Right cardiac atrium (tissue), 5 donors: Measurements from ENCODE around the gene FAM3C. TPM values are rescaled to one million over a fixed set of nuclear protein-coding genes. Genes with fewer than 3 reads are reported as not detected.
"Not testable (repeated sequence)": the region's sequence is repeated elsewhere in the genome, so short reads cannot be mapped to it uniquely, and the experiment has no call there.

Experiments
- ATAC-seq, 2 donors: fragments of 200-7000 bp; cut with Tn5 transposase; one replicate each; pipeline versions ENCODE4 v1.8.0 to v1.9.1; 2020; ENCODE audit warnings: moderate library complexity in 2 of 2, mild to moderate bottlenecking in 1 of 2
- DNase-seq, 3 donors: peaks; one replicate each; pipeline ENCODE4 v3.0.0-alpha.2; 2020
- H3K27ac ChIP-seq: one replicate; pipeline ENCODE4 v1.5.1; 2013; ENCODE audit warnings: mild to moderate bottlenecking, low read length, control low read depth, moderate library complexity
- H3K27me3 ChIP-seq: one replicate; pipeline ENCODE4 v1.6.1; 2013; ENCODE audit not compliant: control insufficient read depth, insufficient read depth
- H3K4me1 ChIP-seq: one replicate; pipeline ENCODE4 v1.6.1; 2013; ENCODE audit warnings: low read length; ENCODE audit not compliant: control insufficient read depth, insufficient read depth
- H3K4me3 ChIP-seq: one replicate; pipeline ENCODE4 v1.5.1; 2013; ENCODE audit warnings: low read length, control low read depth
- H3K9me3 ChIP-seq: one replicate; pipeline ENCODE4 v1.6.1; 2013; ENCODE audit warnings: low read length; ENCODE audit not compliant: control insufficient read depth
- WGBS: extraction: QIAGEN DNeasy Blood & Tissue Kit; methylation state at CpG from one replicate; pipeline ENCODE4 v1.1.7; 2013; 5-methylcytosine and 5-hydroxymethylcytosine counted together
- intact Hi-C, 4 donors: fragments of 100-400 bp; cut with DNase I; formaldehyde crosslinking; loops; one replicate each; pipeline versions ENCODE4 v1.11.0 to v1.14.0; 2022 to 2023
- polyA plus RNA-seq: library from polyadenylated mRNA; stranded (reverse); fragments of 200-250 nt; gene quantifications from one replicate; pipeline ENCODE4 v1.2.3, GENCODE V29; 2013
- total RNA-seq, 4 donors: library from RNA; stranded (reverse); fragmentation: NEBNext Ultra II Directional; extraction: Animal tissue kit (Norgen Biotek cat#: 25700); gene quantifications; one replicate each; pipeline ENCODE4 v1.2.1, GENCODE V29; 2021
- donor health status: healthy with polysubstance abuse.
- donor health status: DM: no; HTN: yes; CAD: no.
- donor health status: DM: no; HTN: no; CAD: no.
- donor health status: DM: no; HTN: yes; CAD: no; lungs with severe emphysema.
- donor health status: DM: yes; HTN: yes; CAD: no.

The FAM3C gene
- total and polyA plus RNA-seq, 5 donors: 45.5 to 69.6 (median 60.5) TPM

- Histone ChIP-seq H3K4me1 (peaks cover 2% of the 10 kb centered on the region), H3K9me3 (no peaks in the 10 kb centered on the region), H3K27ac (no peak overlapping the region), H3K27me3 (no peaks in the 10 kb centered on the region), H3K4me3 (peak overlapping the region; percentile 49)
- ATAC-seq (peak; percentile 24 to 35), DNase-seq (peak in 2 of 3 donors; percentile 29 to 43)
- intact Hi-C loops: no loop called here
- WGBS: 3% methylated on average over 47 of the region's 47 CpGs
Measured at GRCh38 chr7:121329191-121330052, 66.7 kb downstream of the FAM3C start.

- peaks cover 2% of the 10 kb centered on the region for H3K4me1 ChIP-seq
- intact Hi-C loops: no loop called here
Measured at GRCh38 chr7:121328508-121329190, 67.5 kb downstream of the FAM3C start, which contains the start of gene WNT16. TSS of gene WNT16 (plus strand) at chr7:121329000. CDS start at chr7:121329293, 293 bp downstream.

GRCh38 chr7:121327671-121328070 lies 68.4 kb downstream of the FAM3C start:
- WGBS: 75% methylated on average over 5 of the region's 5 CpGs
- DNase-seq (no peak), ATAC-seq (no peak)
- H3K4me1 ChIP-seq: peaks cover 2% of the 10 kb centered on the region
- H3K27me3 ChIP-seq: no peaks in the 10 kb centered on the region
- no peak overlapping the region for H3K4me3 ChIP-seq
- intact Hi-C loops: no loop called here
- no peaks in the 10 kb centered on the region for H3K9me3 ChIP-seq
- H3K27ac ChIP-seq: no peak overlapping the region

More at GRCh38 chr7:121328508-121329190, 67.5 kb downstream of the FAM3C start, which contains the start of gene WNT16:
- H3K9me3 ChIP-seq: no peaks in the 10 kb centered on the region
- no peak within 1 kb of the TSS for H3K27ac ChIP-seq
- H3K27me3 ChIP-seq: no peaks in the 10 kb centered on the region
- DNase-seq (peak; percentile 17 to 27 (median 25)), ATAC-seq (peak; percentile 36 to 53)
- WGBS: 14% methylated on average over 27 of the region's 27 CpGs
- H3K4me3 ChIP-seq: peak within 1 kb of the TSS; percentile 49

- DNase-seq: no peak
- no peaks in the 10 kb centered on the region for H3K27me3 ChIP-seq
- no peaks in the 10 kb centered on the region for H3K4me1 ChIP-seq
- WGBS: 40% methylated on average over 5 of the region's 5 CpGs
- ATAC-seq: no peak
- H3K4me3 ChIP-seq: no peak overlapping the region
- intact Hi-C loops: no loop called here
- no peaks in the 10 kb centered on the region for H3K9me3 ChIP-seq
- no peak overlapping the region for H3K27ac ChIP-seq
Measured at GRCh38 chr7:121323515-121324302, 72.4 kb downstream of the FAM3C start.

GRCh38 chr7:121322460-121322859 lies 73.6 kb downstream of the FAM3C start:
- no peaks in the 10 kb centered on the region for H3K9me3 ChIP-seq
- no peak for ATAC-seq
- 79% methylated on average over 3 of the region's 3 CpGs for WGBS
- no peak for DNase-seq
- intact Hi-C loops: no loop called here
- H3K27me3 ChIP-seq: no peaks in the 10 kb centered on the region
- H3K27ac ChIP-seq: no peak overlapping the region
- H3K4me3 ChIP-seq: no peak overlapping the region
- H3K4me1 ChIP-seq: no peaks in the 10 kb centered on the region

GRCh38 chr7:121315170-121315569 lies 80.9 kb downstream of the FAM3C start:
- H3K27me3 ChIP-seq, H3K4me3 ChIP-seq, H3K4me1 ChIP-seq, DNase-seq, H3K9me3 ChIP-seq, ATAC-seq, intact Hi-C loops, H3K27ac ChIP-seq: not testable (repeated sequence)
- 89% methylated on average over 2 of the region's 3 CpGs for WGBS

GRCh38 chr7:121313793-121314676 lies 82.1 kb downstream of the FAM3C start:
- Histone ChIP-seq H3K27ac (no peak overlapping the region), H3K27me3 (no peaks in the 10 kb centered on the region), H3K4me1 (no peaks in the 10 kb centered on the region), H3K9me3 (no peaks in the 10 kb centered on the region), H3K4me3 (no peak overlapping the region)
- no peak for DNase-seq
- intact Hi-C loops: no loop called here
- ATAC-seq: no peak
- WGBS: 52% methylated on average over 9 of the region's 9 CpGs

GRCh38 chr7:121313220-121313792 lies 82.8 kb downstream of the FAM3C start:
- no peak for ATAC-seq
- DNase-seq: no peak
- no peaks in the 10 kb centered on the region for H3K9me3 ChIP-seq
- intact Hi-C loops: no loop called here
- H3K27me3 ChIP-seq: no peaks in the 10 kb centered on the region
- no peaks in the 10 kb centered on the region for H3K4me1 ChIP-seq
- no peak overlapping the region for H3K4me3 ChIP-seq
- no peak overlapping the region for H3K27ac ChIP-seq
- WGBS: 51% methylated on average over 3 of the region's 3 CpGs

- no peaks in the 10 kb centered on the region for H3K4me1 ChIP-seq
- DNase-seq (no peak), ATAC-seq (no peak)
- H3K4me3 ChIP-seq: no peak overlapping the region
- intact Hi-C loops: no loop called here
- H3K27ac ChIP-seq: no peak overlapping the region
- no peaks in the 10 kb centered on the region for H3K9me3 ChIP-seq
- 55% methylated on average over 4 of the region's 4 CpGs for WGBS
- no peaks in the 10 kb centered on the region for H3K27me3 ChIP-seq
Measured at GRCh38 chr7:121307021-121307574, 89.0 kb downstream of the FAM3C start.

GRCh38 chr7:121306565-121306964 lies 89.5 kb downstream of the FAM3C start:
- DNase-seq: no peak
- no peak for ATAC-seq
- Histone ChIP-seq H3K27me3 (no peaks in the 10 kb centered on the region), H3K4me1 (no peaks in the 10 kb centered on the region), H3K27ac (no peak overlapping the region), H3K9me3 (no peaks in the 10 kb centered on the region), H3K4me3 (no peak overlapping the region)
- intact Hi-C loops: no loop called here
- WGBS: 45% methylated on average over 3 of the region's 3 CpGs
